GM23338 (cell line): ENCODE measurements around the gene CS.

Experiments
- EZH2 ChIP-seq: fragments of 200-600 bp; sonication (generic); IDR thresholded peaks from one replicate; pipeline ENCODE4 v1.8.0; 2017; ENCODE audit warnings: antibody characterized with exemption, mild to moderate bottlenecking, low read depth; ENCODE audit not compliant: unreplicated experiment
- POLR2AphosphoS5 ChIP-seq: IDR thresholded peaks from 2 replicates; pipeline ENCODE4 v1.6.1; 2016; ENCODE audit warnings: antibody characterized with exemption, low read depth
- TF ChIP-seq, protein P1 (sequence below), 2 experiments: fragments of 200-600 bp in 1 of 2; sonication (generic) in 1 of 2; conservative IDR thresholded peaks; 2 replicates each; pipeline versions ENCODE4 v1.5.1 to v1.6.1; 2016 to 2017; ENCODE audit warnings: antibody characterized with exemption in 2 of 2, low read depth in 2 of 2, mild to moderate bottlenecking in 2 of 2, moderate library complexity in 1 of 2

DNA sequence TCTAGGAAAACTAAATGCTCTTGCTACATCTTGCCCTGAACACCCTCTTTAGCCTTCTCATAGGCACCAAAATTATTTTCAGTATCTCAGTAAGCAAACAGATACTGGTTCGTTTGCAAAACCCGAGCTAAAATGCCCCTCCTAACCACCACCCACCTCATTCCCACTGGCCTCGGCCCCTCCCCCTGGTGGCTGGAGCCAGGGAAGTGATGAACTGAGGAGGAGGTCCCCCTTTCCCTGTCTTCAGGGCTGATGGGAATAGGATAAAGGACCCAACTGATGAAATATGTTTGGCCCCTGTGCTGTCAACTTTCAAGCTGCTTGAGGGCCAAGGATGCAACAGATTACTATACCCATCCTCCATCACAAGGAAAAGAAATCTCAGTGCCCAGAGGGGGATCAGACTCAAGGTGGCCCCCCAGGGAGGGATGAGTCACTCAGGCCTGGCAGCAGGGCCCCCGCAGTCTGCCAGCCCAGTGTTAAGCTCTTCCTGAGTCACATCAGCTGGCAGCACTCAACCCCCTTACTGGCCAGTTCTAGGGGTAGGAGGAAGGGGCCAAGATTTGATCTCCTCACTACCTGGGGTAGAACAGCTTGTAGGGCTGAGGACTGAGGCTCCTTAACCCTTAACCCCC, 43.7 kb downstream of the CS start:
- TF ChIP-seq POLR2AphosphoS5 (no peak), EZH2 (no peak)
- TF ChIP-seq, protein P1, sequence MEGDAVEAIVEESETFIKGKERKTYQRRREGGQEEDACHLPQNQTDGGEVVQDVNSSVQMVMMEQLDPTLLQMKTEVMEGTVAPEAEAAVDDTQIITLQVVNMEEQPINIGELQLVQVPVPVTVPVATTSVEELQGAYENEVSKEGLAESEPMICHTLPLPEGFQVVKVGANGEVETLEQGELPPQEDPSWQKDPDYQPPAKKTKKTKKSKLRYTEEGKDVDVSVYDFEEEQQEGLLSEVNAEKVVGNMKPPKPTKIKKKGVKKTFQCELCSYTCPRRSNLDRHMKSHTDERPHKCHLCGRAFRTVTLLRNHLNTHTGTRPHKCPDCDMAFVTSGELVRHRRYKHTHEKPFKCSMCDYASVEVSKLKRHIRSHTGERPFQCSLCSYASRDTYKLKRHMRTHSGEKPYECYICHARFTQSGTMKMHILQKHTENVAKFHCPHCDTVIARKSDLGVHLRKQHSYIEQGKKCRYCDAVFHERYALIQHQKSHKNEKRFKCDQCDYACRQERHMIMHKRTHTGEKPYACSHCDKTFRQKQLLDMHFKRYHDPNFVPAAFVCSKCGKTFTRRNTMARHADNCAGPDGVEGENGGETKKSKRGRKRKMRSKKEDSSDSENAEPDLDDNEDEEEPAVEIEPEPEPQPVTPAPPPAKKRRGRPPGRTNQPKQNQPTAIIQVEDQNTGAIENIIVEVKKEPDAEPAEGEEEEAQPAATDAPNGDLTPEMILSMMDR (conservative IDR thresholded peaks at IDR 0.05; ENCODE audit: low read depth in 2 of 2), result peak; percentile 22 to 28; a peak in 1 of 4 replicates
